Upper lobe of left lung (tissue), 4 donors: ENCODE measurements around the gene GRPEL1.

Experiments used
- CTCF ChIP-seq, 6 experiments: fragments of 450-650 bp in 4 of 6; fragments of 200-600 bp in 2 of 6; sonication (generic) in 2 of 6; IDR thresholded peaks; one replicate each; pipeline ENCODE4 v1.5.1; 2016 to 2019; ENCODE audit warnings: antibody characterized with exemption in 6 of 6
- EP300 ChIP-seq, 4 donors: sonication (generic); formaldehyde crosslinking; IDR thresholded peaks; one replicate each; pipeline ENCODE4 v1.5.1; 2017; ENCODE audit warnings: antibody characterized with exemption in 4 of 4, control low read depth in 2 of 4
- POLR2A ChIP-seq, 4 donors: fragments of 450-650 bp; IDR thresholded peaks; one replicate each; pipeline ENCODE4 v1.5.1; 2016 to 2017; ENCODE audit warnings: antibody characterized with exemption in 4 of 4, mild to moderate bottlenecking in 2 of 4
- POLR2AphosphoS5 ChIP-seq, 2 donors: sonication (generic); formaldehyde crosslinking; IDR thresholded peaks; one replicate each; pipeline ENCODE4 v1.5.1; 2017; ENCODE audit warnings: antibody characterized with exemption in 2 of 2

- no peak for TF ChIP-seq CTCF (IDR thresholded peaks at IDR 0.05)
- TF ChIP-seq POLR2A (IDR thresholded peaks at IDR 0.05) = no peak
- no peak for TF ChIP-seq POLR2AphosphoS5 (IDR thresholded peaks at IDR 0.05)
- TF ChIP-seq EP300 (IDR thresholded peaks at IDR 0.05) = no peak
Observed at GRCh38 chr4:7060346-7061150, 7.3 kb downstream of the GRPEL1 start.
